Right forelimb (tissue), 1 donor: ENCODE results near the gene ESF1.
A peak's percentile ranks its signal among the peaks of the same experiment; 100 is the strongest.

ENCODE experiments used
- DNase-seq: peaks from one replicate; pipeline ENCODE4 v3.0.0-alpha.2; 2018

The ESF1 gene

DNA sequence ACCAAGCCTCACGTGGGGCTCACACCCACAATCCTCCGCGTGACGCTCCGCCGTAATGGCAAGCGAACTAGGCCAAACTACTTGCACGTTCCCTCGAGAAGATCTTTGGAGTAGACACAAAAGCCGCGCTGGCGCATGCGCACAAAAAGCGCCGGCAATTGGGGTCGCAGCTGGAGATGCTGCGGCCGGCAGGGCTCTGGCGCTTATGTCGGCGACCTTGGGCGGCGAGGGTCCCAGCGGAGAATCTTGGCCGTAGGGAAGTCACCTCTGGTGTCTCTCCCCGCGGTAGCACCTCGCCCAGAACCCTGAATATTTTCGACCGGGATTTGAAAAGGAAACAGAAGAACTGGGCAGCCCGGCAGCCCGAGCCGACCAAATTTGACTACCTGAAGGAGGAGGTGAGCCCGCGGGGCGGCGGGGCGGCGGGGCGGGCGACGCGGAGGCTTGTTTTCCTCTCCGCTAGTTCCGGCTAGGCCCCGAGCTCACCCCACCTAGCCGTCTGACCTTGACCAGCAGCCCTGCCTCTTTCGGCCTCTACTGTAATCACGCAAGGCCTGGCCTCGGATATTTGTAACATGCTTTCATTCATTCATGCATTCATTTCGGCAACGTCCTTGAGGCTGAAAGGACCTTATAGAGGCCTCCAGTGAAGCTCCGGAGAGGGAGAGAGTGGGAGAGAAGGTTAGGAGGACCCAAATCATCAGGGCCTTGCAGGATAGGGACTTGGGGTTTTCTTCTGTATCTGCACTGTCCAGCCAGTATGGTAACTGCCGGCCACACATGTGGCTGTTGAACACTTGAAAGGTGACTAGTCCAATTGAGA lies at the start of gene ESF1, which contains the start of gene NDUFAF5:
Gene ESF1, minus strand, starts transcription at position 27 of the 823 bp plus-strand sequence. CDS start 1,779 bp downstream, outside the sequence.
Gene NDUFAF5, plus strand, starts transcription at position 136 of the 823 bp plus-strand sequence. Its CDS starts 41 bp downstream, at position 177.
- peak; percentile 95 for DNase-seq

- DNase-seq: no peak
Measured at GRCh38 chr20:13831476-13831875, 46.8 kb upstream of the ESF1 start.

- DNase-seq: no peak
Measured at GRCh38 chr20:13825465-13825864, 40.7 kb upstream of the ESF1 start.

DNA sequence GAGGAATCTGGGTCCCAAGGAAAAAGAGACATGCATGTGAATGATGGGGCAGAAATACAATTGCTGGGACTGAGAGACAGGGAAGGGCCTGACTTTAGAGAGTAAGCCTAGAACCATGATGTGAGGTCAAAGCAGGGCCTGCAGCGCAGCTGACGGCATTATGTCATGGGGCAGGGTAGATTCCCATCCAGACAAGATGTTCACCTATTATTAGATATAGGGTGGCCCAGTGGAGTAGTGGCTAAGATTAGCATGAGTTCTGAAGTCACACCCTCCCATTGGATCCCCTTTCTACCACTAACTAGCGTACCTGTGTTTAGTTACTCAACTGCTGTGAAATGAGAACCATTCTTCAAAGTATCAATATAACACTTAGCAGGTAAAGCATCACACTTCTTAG lies 39.7 kb upstream of the ESF1 start:
- DNase-seq: no peak

DNA sequence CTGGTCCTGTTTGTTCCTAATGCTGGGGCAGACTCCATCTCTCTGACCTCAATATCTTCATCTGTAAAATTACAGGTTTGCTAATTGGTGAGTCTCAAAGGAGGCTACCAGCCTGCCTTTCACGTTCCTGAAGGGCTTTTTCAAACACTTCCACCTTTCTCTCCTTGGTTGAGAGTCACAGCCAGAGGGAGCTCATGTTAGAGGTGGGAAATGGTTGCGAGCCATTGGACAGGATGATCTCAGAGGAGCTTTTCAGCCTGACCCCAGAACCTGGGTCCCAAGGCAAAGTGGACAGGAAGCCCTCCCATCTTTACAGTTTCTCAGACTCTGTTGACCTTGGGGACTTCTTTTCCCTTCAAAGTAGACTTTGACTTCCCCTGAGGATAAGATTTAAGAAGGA lies 37.7 kb upstream of the ESF1 start:
- DNase-seq: no peak

- DNase-seq: no peak
Measured at GRCh38 chr20:13821876-13822275, 37.2 kb upstream of the ESF1 start.

GRCh38 chr20:13819885-13820645 lies 35.3 kb upstream of the ESF1 start:
- no peak for DNase-seq

GRCh38 chr20:13817342-13817741 lies 32.6 kb upstream of the ESF1 start:
- no peak for DNase-seq

- no peak for DNase-seq
Measured at GRCh38 chr20:13816757-13817156, 32.0 kb upstream of the ESF1 start.

GRCh38 chr20:13814672-13815071 lies 30.0 kb upstream of the ESF1 start:
- no peak for DNase-seq

DNA sequence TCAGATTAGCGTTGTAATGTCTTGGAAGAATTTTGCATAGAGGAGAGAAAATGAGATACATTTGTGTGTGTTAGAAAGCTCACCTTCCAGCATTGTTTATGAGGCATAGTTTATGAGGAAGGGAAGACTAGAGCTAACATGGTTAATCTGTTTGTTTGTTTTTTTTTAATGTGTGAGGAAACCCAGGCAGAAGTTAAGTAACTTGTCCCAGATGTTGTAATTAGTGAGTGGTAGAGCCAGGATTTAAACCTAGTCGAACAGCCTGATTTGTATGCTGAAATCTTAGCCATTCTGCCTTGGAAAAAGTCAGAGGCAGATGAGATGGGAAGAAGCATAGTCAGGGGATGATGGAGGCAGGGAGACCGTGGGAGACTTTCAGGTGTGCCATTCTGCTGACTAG lies 29.2 kb upstream of the ESF1 start:
- DNase-seq: no peak

DNA sequence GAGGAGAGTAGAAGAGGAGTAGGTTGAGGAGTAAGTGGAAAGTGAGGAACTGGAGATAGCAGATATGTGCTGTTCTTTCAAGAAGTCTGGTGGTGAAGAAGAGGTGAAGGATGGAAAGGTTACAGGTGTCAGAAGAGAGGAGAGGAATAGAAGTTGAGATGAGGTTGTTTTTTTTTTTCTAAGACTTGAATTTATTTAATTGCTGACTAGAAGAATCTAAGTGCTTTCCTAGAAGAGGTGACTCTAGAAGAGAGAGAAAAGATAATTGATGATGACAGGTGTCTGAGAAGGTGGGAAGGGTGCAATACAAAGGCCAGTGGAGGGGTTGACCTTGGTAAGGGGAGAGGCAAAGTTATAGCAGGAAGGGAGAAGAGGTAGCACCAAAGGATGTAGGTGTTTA lies 25.7 kb upstream of the ESF1 start:
- DNase-seq: no peak

- no peak for DNase-seq
Measured at GRCh38 chr20:13809855-13810254, 25.1 kb upstream of the ESF1 start.

DNA sequence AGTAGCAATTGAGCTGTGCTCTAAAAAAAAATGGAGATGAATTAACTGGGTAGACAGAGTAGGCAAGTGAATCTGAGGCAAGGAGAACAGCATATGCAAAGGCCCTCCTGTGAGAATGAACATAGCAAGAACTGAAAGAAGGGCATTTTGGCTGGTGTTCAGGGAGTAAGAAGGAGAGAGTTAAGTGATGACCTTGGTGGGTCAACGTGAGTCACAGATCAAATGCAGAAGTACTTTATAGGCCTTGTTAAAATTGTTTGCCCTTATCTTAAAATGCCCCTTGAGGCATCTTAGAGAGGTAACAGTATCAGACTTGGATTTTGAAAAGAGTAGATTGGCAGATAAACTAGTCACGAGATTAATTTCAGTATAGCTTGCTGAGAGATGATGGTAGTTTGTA lies 24.7 kb upstream of the ESF1 start:
- no peak for DNase-seq

- DNase-seq: peak; percentile 82
Measured at GRCh38 chr20:13800728-13801134, 16.0 kb upstream of the ESF1 start.

DNA sequence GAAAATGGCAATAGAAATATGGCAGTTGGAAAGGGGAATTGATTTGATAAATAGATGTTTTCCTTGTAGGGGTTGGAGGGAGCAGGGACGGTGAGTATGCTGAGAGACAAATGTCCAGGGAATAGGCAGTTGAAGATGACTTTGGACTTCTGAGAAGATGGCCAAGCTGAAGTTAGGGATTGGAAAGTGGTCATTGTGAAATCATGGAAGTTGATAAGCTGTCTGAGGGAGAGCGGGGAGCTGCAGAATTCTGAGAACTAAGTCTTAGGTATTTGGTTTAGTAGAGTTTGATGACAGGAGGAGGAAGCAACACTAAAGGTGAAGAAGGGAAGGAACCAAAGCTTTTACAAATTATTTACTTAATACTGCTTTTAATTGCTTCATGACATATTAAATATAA lies 15.3 kb upstream of the ESF1 start:
- no peak for DNase-seq

DNA sequence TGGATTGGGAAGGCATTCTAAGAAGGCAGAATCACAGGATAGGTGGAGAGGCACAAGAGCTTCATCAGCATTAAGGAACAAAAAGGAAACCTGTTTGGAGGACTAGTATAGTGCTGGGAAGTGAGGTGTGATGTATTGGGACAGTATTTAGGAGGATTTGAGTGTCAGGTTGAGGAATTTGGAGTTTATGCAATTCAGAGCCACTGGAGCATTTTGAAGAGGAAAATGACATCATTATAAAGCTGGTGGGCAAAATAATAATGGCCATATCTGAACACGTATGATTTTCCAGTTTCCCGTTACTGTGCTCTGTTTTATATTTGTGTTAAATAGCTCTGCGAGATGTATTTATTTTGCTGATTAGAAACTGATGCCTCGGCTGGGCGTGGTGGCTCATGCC lies 14.3 kb upstream of the ESF1 start:
- no peak for DNase-seq

DNA sequence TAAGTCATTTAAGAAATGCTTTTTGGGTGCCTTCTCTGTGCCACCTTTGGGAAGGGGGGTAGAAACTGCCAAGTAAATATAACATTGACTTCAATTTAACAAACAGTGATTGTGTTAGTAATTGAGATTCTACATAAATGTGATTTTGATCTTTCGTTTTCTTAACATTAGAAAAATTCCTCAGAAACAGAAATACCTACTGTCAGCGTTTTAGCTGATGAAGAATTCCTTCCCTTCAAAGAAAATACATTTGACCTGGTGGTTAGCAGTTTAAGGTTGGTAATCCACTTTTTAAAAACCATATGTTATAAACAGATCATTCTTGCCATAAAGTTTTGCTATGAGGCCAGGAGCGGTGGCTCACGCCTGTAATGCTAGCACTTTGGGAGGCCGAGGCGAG lies 9.9 kb upstream of the ESF1 start:
- no peak for DNase-seq

- DNase-seq: no peak
Measured at GRCh38 chr20:13793001-13793400, 8.3 kb upstream of the ESF1 start.

- DNase-seq: no peak
Measured at GRCh38 chr20:13791540-13792459, 7.1 kb upstream of the ESF1 start.

DNA sequence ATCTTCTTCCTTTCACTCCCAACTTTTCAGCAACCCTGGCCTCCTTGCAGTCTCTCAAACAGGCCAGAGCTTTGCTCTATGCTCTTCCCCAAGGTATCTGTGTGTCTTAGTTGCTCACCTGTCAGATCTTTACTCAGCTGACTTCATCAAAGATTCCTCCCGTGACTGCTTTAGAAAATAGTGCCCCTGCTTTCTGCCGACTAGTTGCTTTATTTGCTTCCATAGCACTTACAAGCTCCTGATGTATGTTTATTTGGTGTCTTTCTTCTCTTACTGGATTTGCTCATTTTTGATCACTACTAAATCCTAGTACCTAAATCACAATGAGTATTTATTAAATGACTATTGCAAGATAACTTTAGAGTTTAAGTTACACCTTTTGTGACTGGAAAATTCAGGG lies 6.0 kb upstream of the ESF1 start:
- DNase-seq: no peak

- DNase-seq: peak; percentile 50
Measured at GRCh38 chr20:13788167-13788834, 3.6 kb upstream of the ESF1 start.
